ENCODE results near the gene SELPLG.

GRCh38 chr12:108645686-108646599, 12.2 kb upstream of the SELPLG start:
- TF ChIP-seq, protein P1, sequence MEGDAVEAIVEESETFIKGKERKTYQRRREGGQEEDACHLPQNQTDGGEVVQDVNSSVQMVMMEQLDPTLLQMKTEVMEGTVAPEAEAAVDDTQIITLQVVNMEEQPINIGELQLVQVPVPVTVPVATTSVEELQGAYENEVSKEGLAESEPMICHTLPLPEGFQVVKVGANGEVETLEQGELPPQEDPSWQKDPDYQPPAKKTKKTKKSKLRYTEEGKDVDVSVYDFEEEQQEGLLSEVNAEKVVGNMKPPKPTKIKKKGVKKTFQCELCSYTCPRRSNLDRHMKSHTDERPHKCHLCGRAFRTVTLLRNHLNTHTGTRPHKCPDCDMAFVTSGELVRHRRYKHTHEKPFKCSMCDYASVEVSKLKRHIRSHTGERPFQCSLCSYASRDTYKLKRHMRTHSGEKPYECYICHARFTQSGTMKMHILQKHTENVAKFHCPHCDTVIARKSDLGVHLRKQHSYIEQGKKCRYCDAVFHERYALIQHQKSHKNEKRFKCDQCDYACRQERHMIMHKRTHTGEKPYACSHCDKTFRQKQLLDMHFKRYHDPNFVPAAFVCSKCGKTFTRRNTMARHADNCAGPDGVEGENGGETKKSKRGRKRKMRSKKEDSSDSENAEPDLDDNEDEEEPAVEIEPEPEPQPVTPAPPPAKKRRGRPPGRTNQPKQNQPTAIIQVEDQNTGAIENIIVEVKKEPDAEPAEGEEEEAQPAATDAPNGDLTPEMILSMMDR (IDR thresholded peaks at IDR 0.05), result no peak
- TF ChIP-seq POLR2A (IDR thresholded peaks at IDR 0.05), result no peak
